NCI-H2196 (cell line): ENCODE data around the gene LY6G6C.
"Not testable (repeated sequence)": the region's sequence is repeated elsewhere in the genome, so short reads cannot be mapped to it uniquely, and the experiment has no call there.

ENCODE experiments used
- DNase-seq: peaks from one replicate; lab custom pipeline; 2025; ENCODE audit not compliant: unreplicated experiment; lab: John Stamatoyannopoulos, UW

The LY6G6C gene

DNA sequence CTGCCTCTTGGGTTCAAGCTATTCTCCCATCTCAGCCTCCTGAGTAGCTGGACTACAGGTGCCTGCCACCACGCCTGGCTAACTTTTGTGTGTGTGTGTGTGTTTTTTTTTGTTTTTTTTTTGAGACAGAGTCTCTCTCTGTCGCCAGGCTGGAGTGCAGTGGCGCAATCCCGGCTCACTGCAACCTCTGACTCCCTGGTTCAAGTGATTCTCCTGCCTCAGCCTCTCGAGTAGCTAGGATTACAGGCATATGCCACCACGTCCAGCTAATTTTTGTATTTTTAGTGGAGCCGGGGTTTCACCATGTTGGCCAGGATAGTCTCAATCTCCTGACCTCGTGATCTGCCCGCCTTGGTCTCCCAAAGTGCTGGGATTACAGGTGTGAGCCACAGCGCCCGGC lies 12.4 kb downstream of the LY6G6C start:
- not testable (repeated sequence) for DNase-seq

GRCh38 chr6:31708224-31708623 lies 13.3 kb downstream of the LY6G6C start:
- DNase-seq, result no peak

GRCh38 chr6:31707701-31708100 lies 13.8 kb downstream of the LY6G6C start:
- DNase-seq, result no peak

GRCh38 chr6:31706599-31706998 lies 14.9 kb downstream of the LY6G6C start, which contains the start of gene LY6G6F:
TSS of gene LY6G6F (plus strand) at chr6:31706866. CDS start at chr6:31706907, 41 bp downstream.
- DNase-seq, result no peak

GRCh38 chr6:31705931-31706330 lies 15.6 kb downstream of the LY6G6C start:
- no peak for DNase-seq

GRCh38 chr6:31702819-31703716 lies 18.5 kb downstream of the LY6G6C start, which contains the start of gene ABHD16A:
TSS of gene ABHD16A (minus strand) at chr6:31703324. CDS start at chr6:31703281, 43 bp downstream.
- DNase-seq, result peak; percentile 97

GRCh38 chr6:31702405-31702818 lies 19.1 kb downstream of the LY6G6C start:
- no peak for DNase-seq

- DNase-seq, result peak; percentile 63
Measured at GRCh38 chr6:31701666-31702404, 19.7 kb downstream of the LY6G6C start.

DNA sequence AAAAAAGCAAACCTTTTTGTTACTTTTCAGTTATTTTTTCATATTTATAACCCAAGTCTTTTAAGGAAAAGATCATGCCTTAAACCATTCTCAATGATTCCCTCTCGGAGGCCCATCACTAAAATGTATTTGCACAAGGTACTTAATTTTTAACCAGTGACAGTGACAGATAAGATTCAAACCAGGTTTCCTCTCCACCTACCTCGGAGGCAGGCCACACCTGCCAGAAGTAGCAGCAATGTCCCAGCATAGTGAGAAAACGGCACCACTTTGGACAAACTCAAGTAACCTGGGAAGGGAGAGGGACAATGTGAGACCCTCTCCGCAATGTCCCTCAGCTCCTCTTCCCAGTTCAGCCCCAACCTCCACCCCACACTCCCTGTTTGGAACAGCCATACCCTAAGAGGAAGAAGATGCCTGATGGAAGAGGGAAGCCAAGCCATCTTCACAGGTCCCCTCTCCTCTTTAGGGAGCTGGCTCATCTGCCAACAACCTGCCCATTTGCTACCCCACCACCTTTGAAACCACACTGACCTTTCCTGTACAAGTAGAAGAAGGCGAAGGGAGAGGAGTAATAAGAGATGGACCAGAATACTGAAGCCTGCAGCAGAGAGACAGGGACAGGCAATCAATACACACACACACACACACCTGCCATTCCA lies 20.7 kb downstream of the LY6G6C start:
- no peak for DNase-seq

DNA sequence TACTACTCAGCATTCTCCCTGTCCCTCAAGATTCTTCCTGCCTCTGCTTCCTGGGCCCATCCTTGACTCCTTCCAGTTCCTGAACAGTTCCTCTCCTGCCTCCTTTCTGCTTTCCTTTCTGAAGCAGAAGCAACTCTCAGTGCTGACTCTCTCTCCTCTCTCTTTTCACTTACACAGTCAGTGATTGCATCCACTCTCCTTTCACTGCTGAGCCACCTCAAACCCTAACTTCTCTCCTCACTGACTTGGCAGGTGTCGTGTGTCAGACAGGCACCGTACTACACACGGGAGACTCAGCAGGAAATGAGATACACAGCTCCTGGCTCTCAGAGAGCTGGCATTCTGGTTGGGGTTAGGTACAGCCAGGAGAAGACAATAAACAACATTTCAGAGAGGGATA lies 24.0 kb downstream of the LY6G6C start:
- no peak for DNase-seq

DNA sequence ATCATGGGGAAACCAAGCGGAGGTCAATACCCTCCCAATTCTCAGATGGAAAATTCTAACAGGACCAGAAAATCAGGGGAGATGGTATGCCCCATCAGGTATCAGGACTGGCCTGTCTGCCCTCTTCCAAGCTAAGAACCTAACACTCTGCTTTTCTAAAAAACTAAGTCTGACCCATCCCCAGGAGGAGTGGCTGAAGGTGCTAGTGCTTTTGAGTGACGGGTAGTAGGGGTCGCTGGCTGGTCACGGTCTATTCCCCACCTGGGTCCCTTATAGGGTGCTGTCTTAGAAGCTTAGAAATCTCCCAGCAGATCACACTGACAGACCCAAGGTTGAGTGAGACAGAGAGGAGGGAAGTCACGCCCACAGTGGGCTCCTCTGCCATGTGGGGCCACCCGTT lies 28.0 kb downstream of the LY6G6C start:
- DNase-seq, result no peak

DNA sequence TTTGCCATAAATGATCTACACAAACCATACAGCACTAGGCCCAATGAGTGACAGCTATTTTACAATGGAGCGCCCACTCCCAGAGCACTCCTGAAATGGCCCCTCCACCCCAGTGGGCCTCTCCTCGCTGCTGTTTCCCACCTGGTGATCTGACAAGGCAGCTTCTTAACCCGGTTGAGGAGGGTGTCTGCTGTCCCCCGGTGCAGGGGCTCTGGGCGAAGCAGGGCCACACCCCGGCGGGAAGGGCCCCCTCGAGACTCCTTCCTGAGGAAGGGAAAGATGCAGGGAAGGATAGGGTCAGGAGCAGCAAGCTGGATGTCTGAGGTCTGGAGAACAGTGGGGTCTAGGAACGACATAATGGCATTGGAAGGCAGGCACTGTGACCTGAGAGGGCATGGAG lies 28.7 kb downstream of the LY6G6C start:
- DNase-seq, result no peak

GRCh38 chr6:31692353-31692752 lies 29.2 kb downstream of the LY6G6C start:
- no peak for DNase-seq

DNA sequence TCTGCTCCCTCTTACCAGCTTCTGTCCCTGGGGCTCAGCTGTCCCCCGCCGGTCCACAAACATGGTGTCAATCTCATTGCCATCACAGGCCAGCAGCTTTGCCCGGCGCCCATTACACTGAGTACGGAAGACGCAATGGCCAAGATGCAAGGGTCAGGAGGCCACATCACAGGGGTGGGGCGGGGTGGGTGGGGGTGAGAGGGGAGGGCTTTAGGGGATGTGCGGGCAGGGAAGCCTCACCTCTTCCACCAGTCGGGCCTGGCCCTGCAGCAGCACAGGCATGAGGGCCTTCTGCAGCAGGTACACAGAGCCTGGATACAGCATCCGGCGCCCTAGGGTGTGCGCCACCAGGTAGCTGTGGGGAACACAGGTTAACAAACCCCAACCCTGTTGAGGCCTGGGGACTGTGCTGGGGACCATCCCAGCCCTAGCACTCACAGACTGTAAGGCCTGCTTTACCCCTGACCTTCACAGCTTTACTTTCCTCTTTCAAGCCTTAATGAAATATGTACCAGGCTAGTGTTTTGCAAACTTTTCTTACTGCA lies 29.9 kb downstream of the LY6G6C start:
- DNase-seq, result no peak

DNA sequence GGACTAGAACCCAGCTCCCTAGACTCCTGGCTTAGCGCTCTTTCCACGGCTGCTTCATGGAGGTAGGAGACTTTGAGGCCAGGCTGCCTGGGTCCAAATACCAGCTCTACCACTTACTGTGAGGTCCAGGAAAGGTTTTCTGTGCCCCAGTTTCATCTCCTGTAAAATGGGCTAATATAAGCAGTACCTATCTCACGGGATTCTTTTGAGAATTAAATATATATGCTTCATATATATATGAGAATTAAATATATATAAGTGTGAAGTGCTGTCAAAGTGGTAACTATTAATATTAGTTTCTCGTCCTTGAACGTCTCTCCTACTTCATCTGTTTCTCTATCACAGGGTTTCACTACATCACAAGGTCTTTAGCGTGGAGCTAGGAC lies 30.5 kb downstream of the LY6G6C start:
- DNase-seq, result no peak

- no peak for DNase-seq
Measured at GRCh38 chr6:31690231-31691077, 31.1 kb downstream of the LY6G6C start.

DNA sequence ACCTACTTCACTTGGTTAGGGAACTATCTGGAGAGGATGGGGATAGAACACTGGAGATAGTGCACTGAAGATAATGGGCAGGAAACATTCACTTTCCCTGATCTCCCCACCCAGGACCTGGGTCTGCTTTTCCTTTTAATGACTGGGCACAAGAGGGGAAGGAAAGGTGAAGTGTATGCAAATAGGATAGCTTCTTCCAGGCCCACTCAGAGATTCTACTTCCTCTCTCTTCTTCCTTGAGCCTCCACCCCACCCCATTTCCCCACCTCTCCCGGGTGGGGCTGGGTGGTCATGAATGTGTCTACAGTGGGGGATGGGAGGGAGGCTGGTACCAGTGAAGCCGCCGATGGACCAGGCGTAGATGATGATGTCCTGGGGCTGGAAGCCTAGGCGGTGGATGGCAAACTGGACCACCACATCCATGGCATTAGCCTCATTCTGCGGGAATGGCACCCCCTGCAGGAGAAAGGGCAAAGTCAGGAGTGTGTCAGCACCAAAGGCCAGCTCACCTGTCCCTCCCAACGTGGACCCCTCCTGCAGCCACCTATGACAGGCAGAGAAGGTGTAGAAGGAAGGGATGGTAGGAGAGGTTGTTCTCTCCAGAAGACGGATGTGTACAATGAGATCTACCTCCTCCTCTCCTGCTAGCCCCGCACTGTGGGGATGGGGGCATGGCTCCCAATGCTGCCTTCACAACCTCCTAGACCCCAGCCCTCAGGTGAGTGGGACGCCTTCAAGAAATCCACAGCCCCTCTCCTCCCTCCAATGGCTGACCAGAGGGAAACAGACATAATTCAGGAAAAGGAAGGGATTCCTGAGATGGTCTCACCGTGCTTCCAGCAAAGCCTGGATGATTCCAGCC lies 32.1 kb downstream of the LY6G6C start:
- DNase-seq, result no peak

DNA sequence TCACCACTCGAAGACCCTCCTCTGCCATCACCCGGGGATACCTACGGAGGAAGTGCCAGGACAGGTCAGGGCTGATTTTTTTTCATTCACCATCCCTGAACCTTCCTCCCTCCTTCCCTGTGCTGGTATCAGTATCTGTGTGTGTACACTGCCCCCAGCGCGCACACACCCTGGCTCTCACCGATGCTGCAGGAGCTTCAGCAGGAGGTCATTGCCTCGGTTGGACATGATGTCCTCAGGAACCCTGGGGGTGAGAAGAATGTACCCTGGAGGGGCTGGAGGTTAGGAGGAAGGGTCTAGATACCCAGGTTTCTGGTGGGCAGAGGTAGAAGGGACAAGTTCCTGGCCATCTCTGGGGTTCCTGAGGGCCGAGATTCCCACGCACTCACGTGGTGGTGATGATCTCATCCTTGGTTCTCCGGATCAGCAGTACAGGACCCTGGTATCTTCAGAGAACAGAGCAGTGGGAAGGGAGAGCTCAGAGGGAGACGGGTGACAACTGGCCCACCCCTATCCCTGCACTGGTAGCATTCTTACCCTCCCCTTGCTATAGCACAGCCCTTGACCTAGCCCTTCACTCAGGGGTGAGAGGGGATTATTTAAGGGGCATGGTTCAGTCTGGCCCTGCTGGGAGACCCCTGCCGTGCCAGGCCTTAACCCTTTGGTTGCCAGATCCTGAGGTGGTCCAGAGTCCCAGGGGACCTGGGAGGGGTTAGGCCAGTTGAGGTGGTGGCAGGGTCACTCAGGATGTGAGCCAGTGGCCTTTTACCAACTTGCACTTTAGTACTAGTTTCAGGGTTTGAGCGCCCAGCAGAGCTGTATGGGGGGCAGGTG lies 33.5 kb downstream of the LY6G6C start:
- DNase-seq, result no peak
